HL-60 (cell line): ENCODE results near the gene DLX2.
"Not testable (repeated sequence)": the region's sequence is repeated elsewhere in the genome, so short reads cannot be mapped to it uniquely, and the experiment has no call there.

Experiments
- DNase-seq, 2 experiments: peaks; one replicate each; pipeline ENCODE4 v3.0.0-alpha.2; 2010 to 2020; ENCODE audit warnings: low read depth in 1 of 2, low spot score in 1 of 2
- H3K27ac ChIP-seq: fragments of 250-450 bp; sonication (Bioruptor Pico); replicated peaks from 2 replicates; pipeline ENCODE4 v1.5.1; 2020; ENCODE audit warnings: mild to moderate bottlenecking, moderate library complexity
- H3K27me3 ChIP-seq: fragments of 250-450 bp; sonication (Bioruptor Pico); 2 replicates; pipeline ENCODE4 v1.5.1; 2021; ENCODE audit warnings: mild to moderate bottlenecking, moderate library complexity; ENCODE audit not compliant: insufficient read depth, poor library complexity, severe bottlenecking
- H3K4me3 ChIP-seq: replicated peaks from 2 replicates; pipeline ENCODE4 v1.5.1; 2011; ENCODE audit warnings: mild to moderate bottlenecking, control low read depth, low read length; ENCODE audit not compliant: insufficient read depth
- GABPA ChIP-seq: IDR thresholded peaks from 2 replicates; pipeline ENCODE4 v1.6.1; 2012; ENCODE audit warnings: low read depth
- POLR2AphosphoS5 ChIP-seq: IDR thresholded peaks from 2 replicates; pipeline ENCODE4 v1.6.1; 2012; ENCODE audit warnings: low read depth
- SPI1 ChIP-seq: IDR thresholded peaks from 2 replicates; pipeline ENCODE4 v1.6.1; 2012; ENCODE audit warnings: low read depth, mild to moderate bottlenecking, borderline replicate concordance
- TF ChIP-seq, protein P1 (sequence below): IDR thresholded peaks from one replicate; pipeline ENCODE4 v1.5.1; 2011; ENCODE audit warnings: low read length, control low read depth, inconsistent platforms; ENCODE audit not compliant: insufficient read depth
- TF ChIP-seq, protein P2 (sequence below): IDR thresholded peaks from 2 replicates; pipeline ENCODE4 v1.6.1; 2012; ENCODE audit warnings: low read depth; ENCODE audit not compliant: insufficient replicate concordance

The DLX2 gene

GRCh38 chr2:172066394-172066886 lies 36.3 kb downstream of the DLX2 start:
- Histone ChIP-seq H3K27me3 (no peaks in the 10 kb centered on the region), H3K27ac (no peak overlapping the region), H3K4me3 (no peak overlapping the region)
- no peak for DNase-seq
- TF ChIP-seq, protein P1, sequence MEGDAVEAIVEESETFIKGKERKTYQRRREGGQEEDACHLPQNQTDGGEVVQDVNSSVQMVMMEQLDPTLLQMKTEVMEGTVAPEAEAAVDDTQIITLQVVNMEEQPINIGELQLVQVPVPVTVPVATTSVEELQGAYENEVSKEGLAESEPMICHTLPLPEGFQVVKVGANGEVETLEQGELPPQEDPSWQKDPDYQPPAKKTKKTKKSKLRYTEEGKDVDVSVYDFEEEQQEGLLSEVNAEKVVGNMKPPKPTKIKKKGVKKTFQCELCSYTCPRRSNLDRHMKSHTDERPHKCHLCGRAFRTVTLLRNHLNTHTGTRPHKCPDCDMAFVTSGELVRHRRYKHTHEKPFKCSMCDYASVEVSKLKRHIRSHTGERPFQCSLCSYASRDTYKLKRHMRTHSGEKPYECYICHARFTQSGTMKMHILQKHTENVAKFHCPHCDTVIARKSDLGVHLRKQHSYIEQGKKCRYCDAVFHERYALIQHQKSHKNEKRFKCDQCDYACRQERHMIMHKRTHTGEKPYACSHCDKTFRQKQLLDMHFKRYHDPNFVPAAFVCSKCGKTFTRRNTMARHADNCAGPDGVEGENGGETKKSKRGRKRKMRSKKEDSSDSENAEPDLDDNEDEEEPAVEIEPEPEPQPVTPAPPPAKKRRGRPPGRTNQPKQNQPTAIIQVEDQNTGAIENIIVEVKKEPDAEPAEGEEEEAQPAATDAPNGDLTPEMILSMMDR: no peak
- TF ChIP-seq GABPA (no peak), POLR2AphosphoS5 (no peak), SPI1 (no peak)
- TF ChIP-seq, protein P2, sequence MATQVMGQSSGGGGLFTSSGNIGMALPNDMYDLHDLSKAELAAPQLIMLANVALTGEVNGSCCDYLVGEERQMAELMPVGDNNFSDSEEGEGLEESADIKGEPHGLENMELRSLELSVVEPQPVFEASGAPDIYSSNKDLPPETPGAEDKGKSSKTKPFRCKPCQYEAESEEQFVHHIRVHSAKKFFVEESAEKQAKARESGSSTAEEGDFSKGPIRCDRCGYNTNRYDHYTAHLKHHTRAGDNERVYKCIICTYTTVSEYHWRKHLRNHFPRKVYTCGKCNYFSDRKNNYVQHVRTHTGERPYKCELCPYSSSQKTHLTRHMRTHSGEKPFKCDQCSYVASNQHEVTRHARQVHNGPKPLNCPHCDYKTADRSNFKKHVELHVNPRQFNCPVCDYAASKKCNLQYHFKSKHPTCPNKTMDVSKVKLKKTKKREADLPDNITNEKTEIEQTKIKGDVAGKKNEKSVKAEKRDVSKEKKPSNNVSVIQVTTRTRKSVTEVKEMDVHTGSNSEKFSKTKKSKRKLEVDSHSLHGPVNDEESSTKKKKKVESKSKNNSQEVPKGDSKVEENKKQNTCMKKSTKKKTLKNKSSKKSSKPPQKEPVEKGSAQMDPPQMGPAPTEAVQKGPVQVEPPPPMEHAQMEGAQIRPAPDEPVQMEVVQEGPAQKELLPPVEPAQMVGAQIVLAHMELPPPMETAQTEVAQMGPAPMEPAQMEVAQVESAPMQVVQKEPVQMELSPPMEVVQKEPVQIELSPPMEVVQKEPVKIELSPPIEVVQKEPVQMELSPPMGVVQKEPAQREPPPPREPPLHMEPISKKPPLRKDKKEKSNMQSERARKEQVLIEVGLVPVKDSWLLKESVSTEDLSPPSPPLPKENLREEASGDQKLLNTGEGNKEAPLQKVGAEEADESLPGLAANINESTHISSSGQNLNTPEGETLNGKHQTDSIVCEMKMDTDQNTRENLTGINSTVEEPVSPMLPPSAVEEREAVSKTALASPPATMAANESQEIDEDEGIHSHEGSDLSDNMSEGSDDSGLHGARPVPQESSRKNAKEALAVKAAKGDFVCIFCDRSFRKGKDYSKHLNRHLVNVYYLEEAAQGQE: no peak

GRCh38 chr2:172065111-172065510 lies 37.6 kb downstream of the DLX2 start:
- TF ChIP-seq, protein P1: no peak
- TF ChIP-seq SPI1 (no peak), GABPA (no peak), POLR2AphosphoS5 (no peak)
- TF ChIP-seq, protein P2: no peak
- Histone ChIP-seq H3K27ac (no peak overlapping the region), H3K27me3 (no peaks in the 10 kb centered on the region), H3K4me3 (no peak overlapping the region)
- no peak for DNase-seq

GRCh38 chr2:172063446-172063845 lies 39.3 kb downstream of the DLX2 start:
- no peak overlapping the region for H3K4me3 ChIP-seq
- H3K27ac ChIP-seq: no peak overlapping the region
- no peak for DNase-seq
- no peaks in the 10 kb centered on the region for H3K27me3 ChIP-seq
- no peak for TF ChIP-seq SPI1
- TF ChIP-seq, protein P1: no peak

- Histone ChIP-seq H3K27me3 (no peaks in the 10 kb centered on the region), H3K27ac (no peak overlapping the region), H3K4me3 (no peak overlapping the region)
- DNase-seq: no peak
- TF ChIP-seq SPI1 (no peak), GABPA (no peak), POLR2AphosphoS5 (no peak)
- TF ChIP-seq, protein P2: no peak
- TF ChIP-seq, protein P1: no peak
These were observed 40.2 kb downstream of the DLX2 start for GRCh38 chr2:172062402-172063004.

DNA sequence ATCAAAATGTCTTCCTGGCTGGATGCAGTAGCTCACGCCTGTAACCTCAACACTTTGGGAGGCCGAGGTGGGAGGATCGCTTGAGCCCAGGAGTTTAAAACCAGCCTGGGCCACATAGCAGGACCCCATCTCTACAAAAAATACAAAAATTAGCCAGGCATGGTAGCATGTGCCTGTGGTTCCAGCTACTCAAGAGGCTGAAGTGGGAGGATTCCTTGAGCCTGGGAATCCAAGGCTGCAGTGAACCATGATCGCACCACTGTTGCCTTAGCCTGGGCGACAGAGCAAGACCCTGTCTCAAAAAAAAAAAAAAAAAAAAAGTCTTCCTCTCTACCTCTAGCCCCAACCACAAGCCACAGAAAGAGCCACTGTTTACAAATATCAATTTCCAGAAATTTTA lies 42.6 kb downstream of the DLX2 start:
- H3K27me3 ChIP-seq, DNase-seq, H3K27ac ChIP-seq, H3K4me3 ChIP-seq: not testable (repeated sequence)
